NB4 (cell line): Measurements from ENCODE around the gene ZNF10.

Experiments
- CTCF ChIP-seq: IDR thresholded peaks from one replicate; pipeline ENCODE4 v1.5.1; 2012; ENCODE audit warnings: low read depth, low read length
- MYC ChIP-seq: IDR thresholded peaks from 2 replicates; pipeline ENCODE4 v1.6.1; 2011; ENCODE audit warnings: low read depth, low read length
- POLR2A ChIP-seq: IDR thresholded peaks from 2 replicates; pipeline ENCODE4 v1.6.1; 2011; ENCODE audit warnings: mild to moderate bottlenecking; ENCODE audit not compliant: insufficient read length; ENCODE audit errors: extremely low read depth

- TF ChIP-seq MYC = no peak
- TF ChIP-seq CTCF = no peak
- TF ChIP-seq POLR2A = no peak
These were observed 71.5 kb downstream of the ZNF10 start for GRCh38 chr12:133201888-133202287.
